Neutrophil (primary cell): ENCODE data around the gene MDGA2.
"Not testable (repeated sequence)": the region's sequence is repeated elsewhere in the genome, so short reads cannot be mapped to it uniquely, and the experiment has no call there.

Experiments
- H3K27ac ChIP-seq: fragments of 200-600 bp; sonication (generic); 2 replicates; pipeline ENCODE4 v1.5.1; 2016; ENCODE audit warnings: mild to moderate bottlenecking, moderate library complexity
- H3K27me3 ChIP-seq: fragments of 200-600 bp; sonication (generic); 2 replicates; pipeline ENCODE4 v1.6.0; 2016; ENCODE audit warnings: mild to moderate bottlenecking
- H3K36me3 ChIP-seq: fragments of 200-600 bp; sonication (generic); 2 replicates; pipeline ENCODE4 v1.5.1; 2017
- H3K4me1 ChIP-seq, 2 experiments: fragments of 200-600 bp in 1 of 2; sonication (generic) in 1 of 2; 1 replicate in 1 of 2; 2 replicates in 1 of 2; pipeline versions ENCODE4 v1.5.1 to v1.6.1; 2013 to 2016; ENCODE audit warnings: low read depth in 1 of 2, low read length in 1 of 2, mild to moderate bottlenecking in 1 of 2, moderate library complexity in 1 of 2; ENCODE audit not compliant: control insufficient read depth in 1 of 2, insufficient read depth in 1 of 2
- H3K4me3 ChIP-seq, 2 experiments: fragments of 200-600 bp in 1 of 2; sonication (generic) in 1 of 2; 1 replicate in 1 of 2; 2 replicates in 1 of 2; pipeline ENCODE4 v1.5.1; 2013 to 2016; ENCODE audit warnings: low read depth in 1 of 2, low read length in 1 of 2, mild to moderate bottlenecking in 1 of 2, moderate library complexity in 1 of 2
- H3K9me3 ChIP-seq: fragments of 200-600 bp; sonication (generic); 2 replicates; pipeline ENCODE4 v1.5.1; 2016
- TF ChIP-seq, protein P1 (sequence below): fragments of 200-600 bp; sonication (generic); IDR thresholded peaks from 2 replicates; pipeline ENCODE4 v1.5.1; 2016; ENCODE audit warnings: antibody characterized with exemption

MDGA2 gene

DNA sequence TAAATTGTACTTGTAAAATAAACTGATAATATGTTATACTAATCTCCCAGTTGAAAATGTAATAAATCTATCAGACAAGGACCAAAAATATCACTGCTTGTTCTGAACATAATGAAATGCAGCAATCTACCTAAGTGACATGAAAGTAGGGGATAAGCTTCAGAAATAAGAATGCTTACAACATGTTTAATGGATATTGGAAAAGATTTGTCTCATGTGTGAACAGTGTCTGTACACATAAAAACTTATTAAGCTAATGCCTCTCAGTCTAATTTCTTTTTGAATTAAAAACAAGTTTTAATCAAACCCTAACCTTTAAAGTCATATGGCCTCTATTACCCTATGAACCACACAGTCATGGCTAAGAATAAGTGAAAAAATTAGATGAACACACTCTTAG lies 465.3 kb downstream of the MDGA2 start:
- H3K4me1 ChIP-seq = no peaks in the 10 kb centered on the region
- H3K27me3 ChIP-seq = no peaks in the 10 kb centered on the region
- TF ChIP-seq, protein P1, sequence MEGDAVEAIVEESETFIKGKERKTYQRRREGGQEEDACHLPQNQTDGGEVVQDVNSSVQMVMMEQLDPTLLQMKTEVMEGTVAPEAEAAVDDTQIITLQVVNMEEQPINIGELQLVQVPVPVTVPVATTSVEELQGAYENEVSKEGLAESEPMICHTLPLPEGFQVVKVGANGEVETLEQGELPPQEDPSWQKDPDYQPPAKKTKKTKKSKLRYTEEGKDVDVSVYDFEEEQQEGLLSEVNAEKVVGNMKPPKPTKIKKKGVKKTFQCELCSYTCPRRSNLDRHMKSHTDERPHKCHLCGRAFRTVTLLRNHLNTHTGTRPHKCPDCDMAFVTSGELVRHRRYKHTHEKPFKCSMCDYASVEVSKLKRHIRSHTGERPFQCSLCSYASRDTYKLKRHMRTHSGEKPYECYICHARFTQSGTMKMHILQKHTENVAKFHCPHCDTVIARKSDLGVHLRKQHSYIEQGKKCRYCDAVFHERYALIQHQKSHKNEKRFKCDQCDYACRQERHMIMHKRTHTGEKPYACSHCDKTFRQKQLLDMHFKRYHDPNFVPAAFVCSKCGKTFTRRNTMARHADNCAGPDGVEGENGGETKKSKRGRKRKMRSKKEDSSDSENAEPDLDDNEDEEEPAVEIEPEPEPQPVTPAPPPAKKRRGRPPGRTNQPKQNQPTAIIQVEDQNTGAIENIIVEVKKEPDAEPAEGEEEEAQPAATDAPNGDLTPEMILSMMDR = no peak
- no peaks in the 10 kb centered on the region for H3K9me3 ChIP-seq
- H3K27ac ChIP-seq = no peak overlapping the region
- H3K36me3 ChIP-seq = no peaks in the 10 kb centered on the region
- no peak overlapping the region for H3K4me3 ChIP-seq

DNA sequence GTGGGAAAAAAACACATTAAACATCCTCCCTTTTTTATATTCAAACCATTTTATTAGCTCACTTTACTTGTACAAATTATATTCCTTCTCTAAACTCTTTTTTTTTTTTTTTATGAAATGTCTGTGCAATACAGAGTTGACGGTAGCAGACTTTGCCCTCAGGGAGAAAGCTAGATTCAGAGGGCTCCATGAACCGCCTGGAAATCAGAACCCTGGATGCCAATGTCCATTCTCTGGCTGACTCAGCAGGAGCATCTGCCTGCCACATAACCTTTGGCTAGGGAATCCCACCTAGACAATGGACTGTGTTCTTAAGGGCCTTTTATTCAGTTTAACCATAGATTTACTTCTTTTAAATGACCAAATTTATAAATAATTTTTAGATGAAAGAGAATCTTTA lies 467.0 kb downstream of the MDGA2 start:
- H3K27me3 ChIP-seq = no peaks in the 10 kb centered on the region
- TF ChIP-seq, protein P1 = no peak
- H3K9me3 ChIP-seq = no peaks in the 10 kb centered on the region
- no peaks in the 10 kb centered on the region for H3K36me3 ChIP-seq
- no peaks in the 10 kb centered on the region for H3K4me1 ChIP-seq
- H3K4me3 ChIP-seq = no peak overlapping the region
- H3K27ac ChIP-seq = no peak overlapping the region

DNA sequence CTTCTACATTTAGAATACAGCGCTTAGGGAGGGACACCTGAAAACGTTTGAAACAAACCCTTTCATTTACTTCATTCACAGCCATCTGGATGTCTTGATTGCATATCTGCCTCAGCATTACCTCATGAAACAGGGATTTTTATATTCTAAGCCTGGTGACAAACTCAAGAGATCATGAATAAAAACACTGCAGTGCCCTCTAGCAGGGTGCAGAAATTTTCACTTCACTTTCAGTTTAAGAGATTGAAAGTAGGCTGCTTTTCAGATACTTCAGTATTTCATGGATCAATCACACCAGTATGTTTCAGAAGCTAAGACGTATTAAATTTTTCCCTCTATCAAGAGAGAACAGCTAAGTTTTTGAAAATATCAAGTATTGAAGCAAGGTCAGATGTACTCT lies 467.8 kb downstream of the MDGA2 start:
- TF ChIP-seq, protein P1 = no peak
- Histone ChIP-seq H3K27ac (no peak overlapping the region), H3K4me3 (no peak overlapping the region), H3K4me1 (no peaks in the 10 kb centered on the region), H3K36me3 (no peaks in the 10 kb centered on the region), H3K27me3 (no peaks in the 10 kb centered on the region), H3K9me3 (no peaks in the 10 kb centered on the region)

DNA sequence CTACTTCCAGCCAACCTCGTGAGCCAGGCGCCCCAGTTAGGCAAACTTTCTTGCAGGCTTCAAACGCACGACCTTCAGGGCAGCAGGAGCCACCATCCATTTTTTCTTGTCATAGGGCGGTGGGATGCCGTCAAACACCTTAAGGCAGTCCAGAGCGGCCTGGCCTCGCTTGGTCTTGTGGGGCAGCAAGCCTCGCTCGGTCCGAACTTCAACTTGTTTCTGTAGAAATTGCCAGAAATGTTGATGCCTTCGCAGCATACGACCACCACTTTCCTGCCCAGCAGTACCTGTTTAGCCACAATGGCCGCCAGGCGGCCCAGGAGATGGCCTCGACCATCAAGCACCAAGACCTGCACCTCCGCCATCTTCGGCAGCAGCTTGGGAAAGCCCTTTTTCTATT lies 474.7 kb downstream of the MDGA2 start:
- TF ChIP-seq, protein P1 = no peak
- H3K9me3 ChIP-seq = no peaks in the 10 kb centered on the region
- H3K27me3 ChIP-seq = no peaks in the 10 kb centered on the region
- H3K4me3 ChIP-seq = no peak overlapping the region
- H3K36me3 ChIP-seq = no peaks in the 10 kb centered on the region
- H3K4me1 ChIP-seq = no peaks in the 10 kb centered on the region
- no peak overlapping the region for H3K27ac ChIP-seq

DNA sequence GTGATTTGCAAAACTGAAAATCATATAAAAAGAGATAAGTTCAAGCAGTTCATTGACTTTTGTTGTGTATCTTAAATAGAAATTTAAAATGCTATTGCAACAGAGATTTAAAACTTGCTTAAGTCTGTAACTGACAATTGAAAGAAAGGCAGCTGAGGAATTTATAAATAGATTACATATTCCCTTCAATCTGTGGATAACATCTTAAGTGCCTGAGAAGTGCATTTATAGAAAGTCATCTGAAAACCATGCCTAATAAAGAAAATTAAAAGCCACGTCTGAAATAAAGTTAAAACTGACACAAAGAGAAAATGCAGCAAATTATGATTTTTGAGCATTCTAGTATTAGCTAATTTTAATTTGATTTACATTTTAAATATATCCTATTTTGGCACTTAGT lies 479.8 kb downstream of the MDGA2 start:
- TF ChIP-seq, protein P1 = no peak
- no peaks in the 10 kb centered on the region for H3K27me3 ChIP-seq
- no peaks in the 10 kb centered on the region for H3K9me3 ChIP-seq
- no peak overlapping the region for H3K27ac ChIP-seq
- no peak overlapping the region for H3K4me3 ChIP-seq
- H3K36me3 ChIP-seq = no peaks in the 10 kb centered on the region
- no peaks in the 10 kb centered on the region for H3K4me1 ChIP-seq

DNA sequence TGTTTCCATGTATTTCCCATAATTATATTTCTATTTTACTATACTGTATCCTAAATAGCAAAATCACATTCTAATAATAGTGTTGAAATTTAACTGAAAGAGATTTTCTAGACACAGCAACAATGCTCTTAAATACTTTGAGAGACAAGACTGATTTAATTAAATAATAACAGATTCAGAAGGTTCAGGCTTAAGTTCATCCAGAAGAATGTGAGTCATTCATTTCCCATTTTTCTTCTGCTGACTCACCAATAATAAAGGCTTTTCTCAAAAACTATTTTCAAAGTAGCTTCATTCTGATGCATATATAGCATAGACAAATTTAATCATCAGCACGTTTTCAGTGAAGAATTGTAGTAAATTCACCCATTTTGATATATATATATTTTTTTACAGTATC lies 481.4 kb downstream of the MDGA2 start:
- Histone ChIP-seq H3K4me1 (no peaks in the 10 kb centered on the region), H3K36me3 (no peaks in the 10 kb centered on the region), H3K27ac (no peak overlapping the region), H3K4me3 (no peak overlapping the region), H3K27me3 (no peaks in the 10 kb centered on the region), H3K9me3 (no peaks in the 10 kb centered on the region)
- TF ChIP-seq, protein P1 = no peak

DNA sequence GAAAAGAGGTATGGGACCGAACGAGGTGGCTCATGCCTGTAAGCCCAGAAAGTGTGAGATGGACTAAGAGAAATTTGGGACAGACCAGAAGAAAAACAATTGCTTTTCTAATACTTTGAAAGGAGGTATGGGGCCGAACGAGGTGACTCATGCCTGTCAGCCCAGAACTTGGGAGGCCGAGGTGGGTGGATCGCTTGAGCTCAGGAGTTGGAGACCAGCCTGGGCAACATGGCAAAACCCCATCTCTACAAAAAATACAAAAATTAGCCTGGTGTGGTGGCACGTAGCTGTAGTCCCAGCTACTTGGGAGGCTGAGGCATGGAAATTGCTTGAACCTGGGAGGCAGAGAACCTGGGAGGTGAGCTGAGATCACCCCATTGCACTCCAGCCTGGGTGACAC lies 483.2 kb downstream of the MDGA2 start:
- not testable (repeated sequence) for H3K36me3 ChIP-seq, H3K27ac ChIP-seq, H3K4me3 ChIP-seq, H3K9me3 ChIP-seq, H3K4me1 ChIP-seq, H3K27me3 ChIP-seq
